HEK293 (cell line): Measurements from ENCODE around the gene KLHL22.

Source experiments
- GLIS2 ChIP-seq: fragments of 450-650 bp; formaldehyde crosslinking; IDR thresholded peaks from 2 replicates; pipeline ENCODE4 v1.5.1; 2016; ENCODE audit warnings: missing biosample characterization, missing genetic modification characterization
- TCF7L2 ChIP-seq: IDR thresholded peaks from 2 replicates; pipeline ENCODE4 v1.6.1; 2011; ENCODE audit warnings: low read depth, mild to moderate bottlenecking, inconsistent platforms, low read length, moderate library complexity, borderline replicate concordance
- TF ChIP-seq, protein P1 (sequence below): fragments of 450-650 bp; formaldehyde crosslinking; IDR thresholded peaks from 2 replicates; pipeline ENCODE4 v1.5.1; 2016; ENCODE audit warnings: missing biosample characterization, missing genetic modification characterization

DNA sequence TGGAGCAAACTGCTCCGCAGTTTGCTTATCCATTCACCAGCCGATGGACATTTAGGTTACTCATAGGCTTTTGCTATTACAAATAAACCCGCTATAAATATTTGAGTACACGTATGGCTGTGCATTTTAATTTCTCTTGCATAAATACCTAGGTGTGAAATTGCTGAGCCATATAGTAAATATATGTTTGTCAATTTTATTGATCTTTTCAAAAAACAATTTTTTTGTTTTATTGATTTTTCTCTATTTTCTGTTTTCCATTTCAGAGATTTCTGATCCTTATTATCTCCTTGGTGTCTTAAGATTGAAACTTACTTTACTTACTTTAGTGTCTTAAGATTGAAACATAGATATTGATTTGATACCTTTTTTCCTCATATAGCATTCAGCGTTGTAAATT lies 97.2 kb downstream of the KLHL22 start:
- TF ChIP-seq, protein P1, sequence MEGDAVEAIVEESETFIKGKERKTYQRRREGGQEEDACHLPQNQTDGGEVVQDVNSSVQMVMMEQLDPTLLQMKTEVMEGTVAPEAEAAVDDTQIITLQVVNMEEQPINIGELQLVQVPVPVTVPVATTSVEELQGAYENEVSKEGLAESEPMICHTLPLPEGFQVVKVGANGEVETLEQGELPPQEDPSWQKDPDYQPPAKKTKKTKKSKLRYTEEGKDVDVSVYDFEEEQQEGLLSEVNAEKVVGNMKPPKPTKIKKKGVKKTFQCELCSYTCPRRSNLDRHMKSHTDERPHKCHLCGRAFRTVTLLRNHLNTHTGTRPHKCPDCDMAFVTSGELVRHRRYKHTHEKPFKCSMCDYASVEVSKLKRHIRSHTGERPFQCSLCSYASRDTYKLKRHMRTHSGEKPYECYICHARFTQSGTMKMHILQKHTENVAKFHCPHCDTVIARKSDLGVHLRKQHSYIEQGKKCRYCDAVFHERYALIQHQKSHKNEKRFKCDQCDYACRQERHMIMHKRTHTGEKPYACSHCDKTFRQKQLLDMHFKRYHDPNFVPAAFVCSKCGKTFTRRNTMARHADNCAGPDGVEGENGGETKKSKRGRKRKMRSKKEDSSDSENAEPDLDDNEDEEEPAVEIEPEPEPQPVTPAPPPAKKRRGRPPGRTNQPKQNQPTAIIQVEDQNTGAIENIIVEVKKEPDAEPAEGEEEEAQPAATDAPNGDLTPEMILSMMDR = no peak
- no peak for TF ChIP-seq TCF7L2
- TF ChIP-seq GLIS2 (tag by site-specific recombination) = no peak
